ENCODE data around the gene GPR62.

GPR62 gene

GRCh38 chr3:51937611-51938450 lies 17.4 kb upstream of the GPR62 start:
- Histone ChIP-seq H3K4me1 (ENCODE audit: insufficient read depth, low read length) (peaks cover 32% of the 10 kb centered on the region), H3K79me2 (ENCODE audit: insufficient read depth, low read length) (peaks cover 33% of the 10 kb centered on the region), H3K9me3 (ENCODE audit: insufficient read depth, low read length, severe bottlenecking) (no peaks in the 10 kb centered on the region), H4K20me1 (ENCODE audit: insufficient read depth, low read length) (peaks cover 30% of the 10 kb centered on the region), H3K27me3 (ENCODE audit: insufficient read depth, low read length, poor library complexity) (no peaks in the 10 kb centered on the region), H3K4me2 (ENCODE audit: insufficient read depth, low read length) (no peak overlapping the region), H3K36me3 (ENCODE audit: insufficient read depth, low read length) (peaks cover 64% of the 10 kb centered on the region), H3K27ac (ENCODE audit: low read length) (no peak overlapping the region), H3K4me3 (ENCODE audit: low read depth in 1 of 2, low read length in 2 of 2) (no peak overlapping the region), H2AFZ (ENCODE audit: low read depth, low read length) (no peak overlapping the region), H3K9ac (ENCODE audit: low read depth, low read length) (no peak overlapping the region)
- ATAC-seq (ENCODE audit: insufficient read depth, low read depth) (no peak), DNase-seq (no peak)
- TF ChIP-seq EZH2 (IDR thresholded peaks at IDR 0.05; ENCODE audit: borderline replicate concordance, low read depth, low read length, severe bottlenecking) (no peak), CTCF (IDR thresholded peaks at IDR 0.05; ENCODE audit: borderline replicate concordance, extremely low read depth, low read length, poor library complexity, severe bottlenecking) (no peak)

DNA sequence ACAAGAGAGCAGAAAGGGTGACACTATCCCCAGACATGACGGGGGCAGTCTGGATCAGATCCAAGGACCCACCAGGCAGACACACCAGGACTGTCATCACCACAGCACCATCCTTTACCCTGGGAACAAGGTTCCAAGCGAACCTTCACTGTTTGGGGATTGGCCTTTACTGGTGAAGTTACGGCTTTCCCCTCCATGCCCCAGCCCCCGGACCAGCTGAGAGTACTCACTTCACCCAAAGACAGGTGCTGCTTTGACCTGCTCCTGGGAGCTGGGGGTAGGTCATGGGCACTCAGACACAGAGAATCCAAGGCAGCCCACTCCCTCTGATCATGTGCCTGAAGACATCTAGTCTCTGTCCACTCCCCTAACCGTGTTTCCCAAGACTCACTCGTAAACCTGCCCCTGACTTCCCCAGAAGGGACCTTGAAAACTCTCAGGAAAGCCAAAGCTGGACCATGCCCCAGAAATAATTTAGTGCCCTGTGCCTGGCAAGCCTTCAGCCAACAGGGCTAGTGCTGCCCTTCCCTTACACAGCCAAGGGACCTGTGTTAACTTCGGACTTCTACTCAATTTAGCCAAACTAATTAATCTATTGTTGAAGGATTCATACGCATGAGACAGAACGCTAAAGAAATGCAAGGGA lies 16.3 kb upstream of the GPR62 start:
- TF ChIP-seq EZH2 (IDR thresholded peaks at IDR 0.05; ENCODE audit: borderline replicate concordance, low read depth, low read length, severe bottlenecking) (no peak), CTCF (IDR thresholded peaks at IDR 0.05; ENCODE audit: borderline replicate concordance, extremely low read depth, low read length, poor library complexity, severe bottlenecking) (no peak)
- ATAC-seq (ENCODE audit: insufficient read depth, low read depth) (no peak), DNase-seq (no peak)
- no peak overlapping the region for H2AFZ ChIP-seq (ENCODE audit: low read depth, low read length)
- no peaks in the 10 kb centered on the region for H3K9me3 ChIP-seq (ENCODE audit: insufficient read depth, low read length, severe bottlenecking)
- no peaks in the 10 kb centered on the region for H3K27me3 ChIP-seq (ENCODE audit: insufficient read depth, low read length, poor library complexity)
- H3K27ac ChIP-seq (ENCODE audit: low read length): no peak overlapping the region
- H3K9ac ChIP-seq (ENCODE audit: low read depth, low read length): no peak overlapping the region
- H3K4me3 ChIP-seq (ENCODE audit: low read depth in 1 of 2, low read length in 2 of 2): no peak overlapping the region
- H3K4me1 ChIP-seq (ENCODE audit: insufficient read depth, low read length): peaks cover 41% of the 10 kb centered on the region
- peaks cover 21% of the 10 kb centered on the region for H4K20me1 ChIP-seq (ENCODE audit: insufficient read depth, low read length)
- H3K36me3 ChIP-seq (ENCODE audit: insufficient read depth, low read length): peaks cover 55% of the 10 kb centered on the region
- peak overlapping the region; percentile 14; the same call in 1 of the 2 replicates for H3K4me2 ChIP-seq (ENCODE audit: insufficient read depth, low read length)
- H3K79me2 ChIP-seq (ENCODE audit: insufficient read depth, low read length): peaks cover 33% of the 10 kb centered on the region

GRCh38 chr3:51940648-51941462 lies 14.3 kb upstream of the GPR62 start:
- Histone ChIP-seq H3K9ac (ENCODE audit: low read depth, low read length) (peak overlapping the region; percentile 77), H3K4me3 (ENCODE audit: low read depth in 1 of 2, low read length in 2 of 2) (peak overlapping the region; percentile 82 to 84), H3K4me2 (ENCODE audit: insufficient read depth, low read length) (peak overlapping the region; percentile 97), H3K9me3 (ENCODE audit: insufficient read depth, low read length, severe bottlenecking) (no peaks in the 10 kb centered on the region), H3K36me3 (ENCODE audit: insufficient read depth, low read length) (peaks cover 36% of the 10 kb centered on the region), H3K4me1 (ENCODE audit: insufficient read depth, low read length) (peaks cover 41% of the 10 kb centered on the region), H4K20me1 (ENCODE audit: insufficient read depth, low read length) (peaks cover 13% of the 10 kb centered on the region), H2AFZ (ENCODE audit: low read depth, low read length) (peak overlapping the region; percentile 69; the same call in 1 of the 2 replicates), H3K79me2 (ENCODE audit: insufficient read depth, low read length) (peaks cover 33% of the 10 kb centered on the region), H3K27ac (ENCODE audit: low read length) (peak overlapping the region; percentile 54), H3K27me3 (ENCODE audit: insufficient read depth, low read length, poor library complexity) (no peaks in the 10 kb centered on the region)
- no peak for TF ChIP-seq EZH2 (IDR thresholded peaks at IDR 0.05; ENCODE audit: borderline replicate concordance, low read depth, low read length, severe bottlenecking)
- TF ChIP-seq CTCF (IDR thresholded peaks at IDR 0.05; ENCODE audit: borderline replicate concordance, extremely low read depth, low read length, poor library complexity, severe bottlenecking): no peak
- ATAC-seq (ENCODE audit: insufficient read depth, low read depth) (no peak), DNase-seq (no peak)

Measured in DND-41 (cell line).